ENCODE results near the gene UBA3.

Gene UBA3

GRCh38 chr3:69065318-69065964, 14.7 kb downstream of the UBA3 start:
- DNase-seq: no peak

GRCh38 chr3:69063636-69064035, 16.5 kb downstream of the UBA3 start:
- DNase-seq: no peak

GRCh38 chr3:69059688-69060087, 20.5 kb downstream of the UBA3 start:
- no peak for DNase-seq

GRCh38 chr3:69058947-69059224, 21.3 kb downstream of the UBA3 start:
- no peak for DNase-seq

GRCh38 chr3:69058180-69058946, 21.8 kb downstream of the UBA3 start:
- no peak for DNase-seq

- no peak for DNase-seq
Measured at GRCh38 chr3:69052472-69052898, 27.7 kb downstream of the UBA3 start.

GRCh38 chr3:69051756-69052471, 28.3 kb downstream of the UBA3 start, which contains the start of gene TMF1:
TMF1 (minus strand) TSS chr3:69052333; CDS start chr3:69052086, 247 bp downstream.
- DNase-seq: no peak

GRCh38 chr3:69048990-69049389, 31.2 kb downstream of the UBA3 start:
- DNase-seq: no peak

- no peak for DNase-seq
Measured at GRCh38 chr3:69044608-69045007, 35.6 kb downstream of the UBA3 start.

- no peak for DNase-seq
Measured at GRCh38 chr3:69033470-69033869, 46.7 kb downstream of the UBA3 start.

- no peak for DNase-seq
Measured at GRCh38 chr3:69032737-69033136, 47.4 kb downstream of the UBA3 start.

- no peak for DNase-seq
Measured at GRCh38 chr3:69032142-69032541, 48.0 kb downstream of the UBA3 start.

- no peak for DNase-seq
Measured at GRCh38 chr3:69031635-69032034, 48.5 kb downstream of the UBA3 start.

GRCh38 chr3:69020857-69021256, 59.3 kb downstream of the UBA3 start:
- no peak for DNase-seq

GRCh38 chr3:69020424-69020823, 59.7 kb downstream of the UBA3 start:
- no peak for DNase-seq

GRCh38 chr3:69016901-69017300, 63.3 kb downstream of the UBA3 start:
- no peak for DNase-seq

- no peak for DNase-seq
Measured at GRCh38 chr3:69016102-69016501, 64.1 kb downstream of the UBA3 start.

GRCh38 chr3:69014022-69014580, 66.1 kb downstream of the UBA3 start:
- no peak for DNase-seq

- no peak for DNase-seq
Measured at GRCh38 chr3:69013253-69014021, 66.7 kb downstream of the UBA3 start, which contains the start of gene EOGT. EOGT (minus strand) TSS chr3:69013684; CDS start chr3:69009846, 3,838 bp downstream.

- DNase-seq: no peak
Measured at GRCh38 chr3:69012800-69013252, 67.3 kb downstream of the UBA3 start.

GRCh38 chr3:69012100-69012799, 67.9 kb downstream of the UBA3 start:
- DNase-seq: no peak

Data from NCI-H2107 (cell line).